Fibroblast of lung (primary cell): ENCODE results near the gene AFAP1L1.

Source experiments
- CTCF ChIP-seq, 2 donors: IDR thresholded peaks in 1 of 2; conservative IDR thresholded peaks in 1 of 2; 1 replicate in 1 of 2; 2 replicates in 1 of 2; pipeline ENCODE4 v1.5.1; 2011 to 2012; ENCODE audit warnings: low read length in 2 of 2, control low read depth in 1 of 2, inconsistent platforms in 1 of 2, low read depth in 1 of 2, mild to moderate bottlenecking in 1 of 2
- EZH2 ChIP-seq: IDR thresholded peaks from 2 replicates; pipeline ENCODE4 v1.5.1; 2012; ENCODE audit warnings: low read length, control low read depth, mild to moderate bottlenecking; ENCODE audit errors: missing control alignments

DNA sequence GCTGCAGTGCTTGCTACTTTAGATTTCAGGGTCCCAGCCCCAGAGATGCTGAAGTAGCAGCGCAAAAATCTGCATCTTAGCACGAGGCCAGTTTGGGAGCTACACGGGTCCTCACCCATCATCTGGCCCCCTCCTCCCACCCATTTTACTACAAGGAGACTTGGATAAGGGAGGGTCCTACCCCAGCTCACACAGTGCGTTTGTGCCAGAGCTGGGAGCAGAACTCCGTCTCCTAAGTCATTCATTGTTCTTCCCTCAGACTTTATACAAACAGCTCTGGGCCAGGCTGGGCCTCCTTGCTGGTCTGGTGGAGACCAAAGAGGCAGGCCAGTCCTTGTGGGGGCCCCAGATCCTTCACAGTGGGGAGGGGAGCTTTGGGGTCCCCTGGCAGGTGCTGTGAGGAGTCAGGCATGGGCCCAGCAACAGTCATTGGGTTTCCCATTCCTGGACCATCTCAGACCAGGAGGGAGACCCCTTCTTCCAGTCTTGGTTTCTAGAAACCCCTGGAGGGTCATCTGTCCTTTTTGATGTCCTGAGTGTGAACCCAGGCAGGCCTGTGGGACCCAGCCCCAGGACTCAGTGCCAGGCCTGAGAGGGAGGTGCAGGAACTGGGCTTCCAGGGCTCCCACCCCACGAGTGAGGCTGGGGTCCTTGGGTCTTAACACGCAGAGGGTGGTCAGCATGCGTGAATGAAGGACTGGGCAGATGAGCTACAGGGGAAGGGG is 109.8 kb downstream of the AFAP1L1 start:
- TF ChIP-seq CTCF (conservative IDR thresholded peaks at IDR 0.05 in 1 of 2, IDR thresholded peaks at IDR 0.05 in 1 of 2; ENCODE audit: low read depth in 1 of 2, low read length in 2 of 2) (no peak), EZH2 (no peak)
